Measurements from ENCODE around the gene TNIP1. TPM values are rescaled to one million over a fixed set of nuclear protein-coding genes. Genes with fewer than 3 reads are reported as not detected.

The TNIP1 gene
- total RNA-seq, 1 experiment from 2014 or later = 339 TPM

DNA sequence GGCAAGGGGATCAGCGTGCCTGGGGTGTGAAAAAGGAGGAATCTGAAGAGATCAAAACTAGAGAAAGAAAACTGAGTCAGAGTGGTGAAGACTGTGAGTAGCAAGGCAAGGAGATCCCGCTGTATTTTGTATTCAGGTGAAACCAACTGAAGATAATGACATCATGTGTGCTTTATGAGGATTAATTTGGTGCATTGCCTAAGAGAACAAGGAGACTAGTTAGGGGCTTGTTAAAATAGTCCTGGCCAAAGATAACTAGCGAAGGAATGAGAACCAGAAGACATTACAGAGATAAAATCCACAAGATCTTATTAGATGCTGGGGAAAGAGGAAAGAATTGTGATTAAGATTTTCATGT, 77.4 kb downstream of the TNIP1 start:
- Mint-ChIP-seq H3K27me3 (ENCODE audit: unreplicated experiment) (peaks cover 26% of the 10 kb centered on the region), H3K9me3 (ENCODE audit: low read depth, unreplicated experiment) (no peaks in the 10 kb centered on the region), H3K36me3 (ENCODE audit: insufficient read depth, unreplicated experiment) (no peaks in the 10 kb centered on the region), H3K27ac (ENCODE audit: unreplicated experiment) (no peak overlapping the region), H3K4me3 (ENCODE audit: low read depth, unreplicated experiment) (no peak overlapping the region), H3K4me1 (ENCODE audit: low read depth, unreplicated experiment) (no peaks in the 10 kb centered on the region)
- TF ChIP-seq, protein P1, sequence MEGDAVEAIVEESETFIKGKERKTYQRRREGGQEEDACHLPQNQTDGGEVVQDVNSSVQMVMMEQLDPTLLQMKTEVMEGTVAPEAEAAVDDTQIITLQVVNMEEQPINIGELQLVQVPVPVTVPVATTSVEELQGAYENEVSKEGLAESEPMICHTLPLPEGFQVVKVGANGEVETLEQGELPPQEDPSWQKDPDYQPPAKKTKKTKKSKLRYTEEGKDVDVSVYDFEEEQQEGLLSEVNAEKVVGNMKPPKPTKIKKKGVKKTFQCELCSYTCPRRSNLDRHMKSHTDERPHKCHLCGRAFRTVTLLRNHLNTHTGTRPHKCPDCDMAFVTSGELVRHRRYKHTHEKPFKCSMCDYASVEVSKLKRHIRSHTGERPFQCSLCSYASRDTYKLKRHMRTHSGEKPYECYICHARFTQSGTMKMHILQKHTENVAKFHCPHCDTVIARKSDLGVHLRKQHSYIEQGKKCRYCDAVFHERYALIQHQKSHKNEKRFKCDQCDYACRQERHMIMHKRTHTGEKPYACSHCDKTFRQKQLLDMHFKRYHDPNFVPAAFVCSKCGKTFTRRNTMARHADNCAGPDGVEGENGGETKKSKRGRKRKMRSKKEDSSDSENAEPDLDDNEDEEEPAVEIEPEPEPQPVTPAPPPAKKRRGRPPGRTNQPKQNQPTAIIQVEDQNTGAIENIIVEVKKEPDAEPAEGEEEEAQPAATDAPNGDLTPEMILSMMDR (IDR thresholded peaks at IDR 0.05; ENCODE audit: unreplicated experiment) = no peak
- CTCF ChIA-PET = no interaction called here
- BruUV-seq (replicated peaks) = no TSS peak
- DNase-seq = no peak
- intact Hi-C loops (cut with micrococcal nuclease; ENCODE audit: unreplicated experiment) = loop anchor here (10.0 kb wide), 1 partner anchor 441 kb away; the partner anchor contains the start of gene SLC36A1

- Mint-ChIP-seq H3K9me3 (ENCODE audit: low read depth, unreplicated experiment) (no peaks in the 10 kb centered on the region), H3K27me3 (ENCODE audit: unreplicated experiment) (peaks cover 26% of the 10 kb centered on the region), H3K27ac (ENCODE audit: unreplicated experiment) (no peak overlapping the region), H3K4me1 (ENCODE audit: low read depth, unreplicated experiment) (no peaks in the 10 kb centered on the region), H3K36me3 (ENCODE audit: insufficient read depth, unreplicated experiment) (no peaks in the 10 kb centered on the region), H3K4me3 (ENCODE audit: low read depth, unreplicated experiment) (no peak overlapping the region)
- CTCF ChIA-PET = interaction anchor here (0.7 to 1.5 kb wide), 8 partner anchors 56 to 317 kb away, joined by 4 to 19 read pairs (median 8); partner anchors contain the start of gene ANXA6
- BruUV-seq (replicated peaks) = no TSS peak
- no peak for DNase-seq
- TF ChIP-seq, protein P1 (IDR thresholded peaks at IDR 0.05; ENCODE audit: unreplicated experiment) = no peak
- intact Hi-C loops (cut with micrococcal nuclease; ENCODE audit: unreplicated experiment) = loop anchor here (1.0 to 10.0 kb wide), 5 partner anchors 112 to 442 kb away; partner anchors contain the start of gene SLC36A1
These were observed 77.9 kb downstream of the TNIP1 start for GRCh38 chr5:151002681-151003502.

- Mint-ChIP-seq H3K9me3 (ENCODE audit: low read depth, unreplicated experiment) (no peaks in the 10 kb centered on the region), H3K4me1 (ENCODE audit: low read depth, unreplicated experiment) (no peaks in the 10 kb centered on the region), H3K36me3 (ENCODE audit: insufficient read depth, unreplicated experiment) (no peaks in the 10 kb centered on the region), H3K4me3 (ENCODE audit: low read depth, unreplicated experiment) (no peak overlapping the region), H3K27ac (ENCODE audit: unreplicated experiment) (no peak overlapping the region), H3K27me3 (ENCODE audit: unreplicated experiment) (peaks cover 26% of the 10 kb centered on the region)
- CTCF ChIA-PET = interaction anchor here (0.7 to 1.5 kb wide), 9 partner anchors 57 to 318 kb away, joined by 3 to 19 read pairs (median 8); partner anchors contain the start of gene ANXA6
- intact Hi-C loops (cut with micrococcal nuclease; ENCODE audit: unreplicated experiment) = loop anchor here (1.0 to 10.0 kb wide), 5 partner anchors 113 to 443 kb away; partner anchors contain the start of gene SLC36A1
- BruUV-seq (replicated peaks) = no TSS peak
- TF ChIP-seq, protein P1 (IDR thresholded peaks at IDR 0.05; ENCODE audit: unreplicated experiment) = no peak
- DNase-seq = peak; percentile 52
These were observed 78.6 kb downstream of the TNIP1 start for GRCh38 chr5:151002250-151002649.

DNA sequence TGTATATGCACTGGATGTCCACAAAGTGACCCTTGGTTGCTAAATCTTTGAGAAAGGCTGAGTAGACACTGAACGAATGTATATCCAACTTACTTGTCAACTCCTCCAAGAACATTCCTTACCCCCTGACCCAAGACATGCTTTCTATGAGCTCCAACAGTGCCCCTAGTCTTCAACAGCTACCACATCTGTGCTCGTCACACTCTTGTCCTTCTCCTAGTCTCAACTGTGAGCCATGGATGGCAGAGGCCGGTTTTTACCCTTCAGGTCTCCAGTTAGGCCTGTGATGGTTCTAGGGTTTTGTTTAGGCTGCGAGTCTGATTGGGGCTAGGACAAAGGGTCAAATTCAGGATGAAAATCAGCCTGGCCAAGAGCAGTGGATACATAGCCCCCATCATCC, 79.4 kb downstream of the TNIP1 start:
- no peak for DNase-seq
- TF ChIP-seq, protein P1 (IDR thresholded peaks at IDR 0.05; ENCODE audit: unreplicated experiment) = no peak
- CTCF ChIA-PET = no interaction called here
- intact Hi-C loops (cut with micrococcal nuclease; ENCODE audit: unreplicated experiment) = loop anchor here (10.0 kb wide), 1 partner anchor 443 kb away; the partner anchor contains the start of gene SLC36A1
- no TSS peak for BruUV-seq (replicated peaks)
- Mint-ChIP-seq H3K4me3 (ENCODE audit: low read depth, unreplicated experiment) (no peak overlapping the region), H3K4me1 (ENCODE audit: low read depth, unreplicated experiment) (no peaks in the 10 kb centered on the region), H3K9me3 (ENCODE audit: low read depth, unreplicated experiment) (no peaks in the 10 kb centered on the region), H3K27ac (ENCODE audit: unreplicated experiment) (no peak overlapping the region), H3K27me3 (ENCODE audit: unreplicated experiment) (peaks cover 26% of the 10 kb centered on the region), H3K36me3 (ENCODE audit: insufficient read depth, unreplicated experiment) (no peaks in the 10 kb centered on the region)

Measured in Calu3 (cell line).